Neural cell (in vitro differentiated cells): ENCODE measurements around the gene LHX4. TPM values are rescaled to one million over a fixed set of nuclear protein-coding genes. Genes with fewer than 3 reads are reported as not detected.

ENCODE experiments used
- H2AFZ ChIP-seq: fragments of 200-600, 300-800 bp; sonication (generic), shearing (Covaris generic); 2 replicates; pipeline ENCODE4 v1.6.0; 2014; ENCODE audit warnings: low read depth, mild to moderate bottlenecking, antibody characterized with exemption, low read length, moderate library complexity
- H3F3A ChIP-seq: fragments of 200-600 bp; shearing (Covaris generic); 2 replicates; pipeline ENCODE4 v1.6.1; 2016; ENCODE audit warnings: mild to moderate bottlenecking, moderate library complexity, mixed read lengths, antibody characterized with exemption, low read length; ENCODE audit not compliant: insufficient read depth, poor library complexity, severe bottlenecking
- H3K27ac ChIP-seq: fragments of 200-600, 300-800 bp; sonication (generic), shearing (Covaris generic); 2 replicates; pipeline ENCODE4 v1.5.1; 2014; ENCODE audit warnings: mild to moderate bottlenecking, low read length, moderate library complexity
- H3K27me3 ChIP-seq: fragments of 300-800, 200-600 bp; sonication (generic), shearing (Covaris generic); 2 replicates; pipeline ENCODE4 v1.6.0; 2014; ENCODE audit warnings: mild to moderate bottlenecking, low read depth, low read length, moderate library complexity; ENCODE audit not compliant: insufficient read depth
- H3K36me3 ChIP-seq: fragments of 300-800, 200-600 bp; sonication (generic), shearing (Covaris generic); 2 replicates; pipeline ENCODE4 v1.5.1; 2014; ENCODE audit warnings: mild to moderate bottlenecking, antibody characterized with exemption, low read length, moderate library complexity; ENCODE audit not compliant: insufficient read depth
- H3K4me2 ChIP-seq: fragments of 300-800, 200-600 bp; sonication (generic), shearing (Covaris generic); 2 replicates; pipeline ENCODE4 v1.6.0; 2014; ENCODE audit warnings: mild to moderate bottlenecking, low read length
- H3K4me3 ChIP-seq: fragments of 300-800, 200-600 bp; sonication (generic), shearing (Covaris generic); 2 replicates; pipeline ENCODE4 v1.5.1; 2014; ENCODE audit warnings: mild to moderate bottlenecking, low read length, moderate library complexity
- H3K79me2 ChIP-seq: fragments of 200-600 bp; shearing (Covaris generic); replicated peaks from 2 replicates; pipeline ENCODE4 v1.6.0; 2014; ENCODE audit warnings: mild to moderate bottlenecking, low read length, moderate library complexity; ENCODE audit not compliant: insufficient read depth
- H3K9ac ChIP-seq: fragments of 300-800, 200-600 bp; sonication (generic), shearing (Covaris generic); 2 replicates; pipeline ENCODE4 v1.6.1; 2016; ENCODE audit warnings: mild to moderate bottlenecking, low read length, mixed read lengths
- H3K9me2 ChIP-seq: fragments of 200-600 bp; shearing (Covaris generic); 2 replicates; pipeline ENCODE4 v1.6.1; 2016; ENCODE audit warnings: mild to moderate bottlenecking, low read length, mixed read lengths; ENCODE audit not compliant: insufficient read depth
- H3K9me3 ChIP-seq: fragments of 200-600, 300-800 bp; sonication (generic), shearing (Covaris generic); 2 replicates; pipeline ENCODE4 v1.6.1; 2016; ENCODE audit warnings: mild to moderate bottlenecking, mixed run types, low read length, moderate library complexity, mixed read lengths
- H4K20me1 ChIP-seq: fragments of 200-600 bp; shearing (Covaris generic); 2 replicates; pipeline ENCODE4 v1.6.1; 2016; ENCODE audit warnings: mild to moderate bottlenecking, mixed run types; ENCODE audit not compliant: insufficient read depth
- EP300 ChIP-seq: fragments of 450-650 bp; conservative IDR thresholded peaks from 2 replicates; pipeline ENCODE4 v1.6.1; 2014; ENCODE audit warnings: antibody characterized with exemption, mild to moderate bottlenecking, moderate library complexity; ENCODE audit not compliant: poor library complexity, severe bottlenecking
- EZH2 ChIP-seq: fragments of 200-600, 300-800 bp; shearing (Covaris generic), sonication (generic); IDR thresholded peaks from 2 replicates; pipeline ENCODE4 v1.6.1; 2014; ENCODE audit warnings: antibody characterized with exemption, low read length, borderline replicate concordance, mild to moderate bottlenecking; ENCODE audit not compliant: insufficient read depth, poor library complexity, severe bottlenecking
- MXI1 ChIP-seq: fragments of 450-650 bp; conservative IDR thresholded peaks from 2 replicates; pipeline ENCODE4 v1.6.1; 2014; ENCODE audit warnings: antibody characterized with exemption, mild to moderate bottlenecking; ENCODE audit not compliant: poor library complexity, severe bottlenecking
- POLR2AphosphoS5 ChIP-seq: IDR thresholded peaks from 2 replicates; pipeline ENCODE4 v1.6.1; 2012
- RAD21 ChIP-seq: fragments of 450-650 bp; conservative IDR thresholded peaks from 2 replicates; pipeline ENCODE4 v1.6.1; 2014; ENCODE audit warnings: antibody characterized with exemption, mild to moderate bottlenecking, moderate library complexity
- SMC3 ChIP-seq: fragments of 450-650 bp; conservative IDR thresholded peaks from 2 replicates; pipeline ENCODE4 v1.6.1; 2014; ENCODE audit warnings: antibody characterized with exemption, mild to moderate bottlenecking, moderate library complexity; ENCODE audit not compliant: poor library complexity
- TAF1 ChIP-seq: IDR thresholded peaks from 2 replicates; pipeline ENCODE4 v1.6.1; 2012; ENCODE audit warnings: low read depth
- polyA plus RNA-seq: library from polyadenylated mRNA; depleted of rRNA; stranded (reverse); fragments of >200 nt; gene quantifications from 2 replicates; pipeline ENCODE4 v1.2.3, GENCODE V29; 2014
- TF ChIP-seq, protein P1 (sequence below): IDR thresholded peaks from 2 replicates; pipeline ENCODE4 v1.6.1; 2012; ENCODE audit warnings: borderline replicate concordance
- TF ChIP-seq, protein P2 (sequence below): fragments of 450-650 bp; IDR thresholded peaks from 2 replicates; pipeline ENCODE4 v1.5.1; 2014; ENCODE audit warnings: antibody characterized with exemption, mild to moderate bottlenecking, moderate library complexity; ENCODE audit not compliant: poor library complexity, severe bottlenecking

Gene LHX4
- polyA plus RNA-seq, 1 donor from 2014 or later = not detected

DNA sequence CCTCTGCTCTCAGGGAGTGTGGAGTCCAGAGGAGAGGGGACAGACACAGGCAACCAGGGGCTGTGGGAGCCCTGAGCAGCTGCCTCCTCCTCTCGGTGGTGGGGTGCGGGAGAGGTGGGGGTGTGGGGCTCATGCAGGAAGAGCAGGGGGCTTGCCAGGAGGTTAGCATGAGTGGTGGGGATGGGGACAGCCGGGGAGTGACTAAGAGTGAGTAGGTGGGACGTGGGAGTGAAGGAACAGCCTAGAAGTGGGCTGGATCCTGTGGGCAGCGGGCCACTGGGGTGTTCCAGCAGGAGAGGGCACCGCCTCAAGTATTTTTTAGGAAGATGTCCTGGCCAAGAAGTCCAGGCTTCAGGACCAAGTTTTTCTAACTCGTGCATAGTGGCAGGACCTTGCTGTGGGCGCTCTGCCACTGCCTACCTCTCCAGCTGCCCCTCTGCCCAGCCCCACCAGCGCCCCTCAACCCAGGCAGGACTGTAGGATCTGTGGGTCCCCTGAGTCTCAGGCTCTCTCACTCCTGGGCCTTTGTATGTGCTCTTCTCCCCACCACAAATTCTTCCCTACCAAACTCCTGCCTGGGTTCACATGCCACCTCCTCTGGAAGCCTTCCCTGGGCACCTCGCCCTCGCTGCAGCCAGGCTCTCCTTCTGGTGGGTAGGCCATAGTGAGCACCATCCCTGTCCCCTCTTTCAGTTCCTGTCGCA, 18.8 kb upstream of the LHX4 start:
- no peak overlapping the region for H3K4me2 ChIP-seq
- H3K27ac ChIP-seq = no peak overlapping the region
- no peaks in the 10 kb centered on the region for H4K20me1 ChIP-seq
- H3F3A ChIP-seq = no peaks in the 10 kb centered on the region
- H3K4me3 ChIP-seq = no peak overlapping the region
- H3K27me3 ChIP-seq = no peaks in the 10 kb centered on the region
- H3K79me2 ChIP-seq = no peaks in the 10 kb centered on the region
- TF ChIP-seq RAD21 = no peak
- TF ChIP-seq, protein P1, sequence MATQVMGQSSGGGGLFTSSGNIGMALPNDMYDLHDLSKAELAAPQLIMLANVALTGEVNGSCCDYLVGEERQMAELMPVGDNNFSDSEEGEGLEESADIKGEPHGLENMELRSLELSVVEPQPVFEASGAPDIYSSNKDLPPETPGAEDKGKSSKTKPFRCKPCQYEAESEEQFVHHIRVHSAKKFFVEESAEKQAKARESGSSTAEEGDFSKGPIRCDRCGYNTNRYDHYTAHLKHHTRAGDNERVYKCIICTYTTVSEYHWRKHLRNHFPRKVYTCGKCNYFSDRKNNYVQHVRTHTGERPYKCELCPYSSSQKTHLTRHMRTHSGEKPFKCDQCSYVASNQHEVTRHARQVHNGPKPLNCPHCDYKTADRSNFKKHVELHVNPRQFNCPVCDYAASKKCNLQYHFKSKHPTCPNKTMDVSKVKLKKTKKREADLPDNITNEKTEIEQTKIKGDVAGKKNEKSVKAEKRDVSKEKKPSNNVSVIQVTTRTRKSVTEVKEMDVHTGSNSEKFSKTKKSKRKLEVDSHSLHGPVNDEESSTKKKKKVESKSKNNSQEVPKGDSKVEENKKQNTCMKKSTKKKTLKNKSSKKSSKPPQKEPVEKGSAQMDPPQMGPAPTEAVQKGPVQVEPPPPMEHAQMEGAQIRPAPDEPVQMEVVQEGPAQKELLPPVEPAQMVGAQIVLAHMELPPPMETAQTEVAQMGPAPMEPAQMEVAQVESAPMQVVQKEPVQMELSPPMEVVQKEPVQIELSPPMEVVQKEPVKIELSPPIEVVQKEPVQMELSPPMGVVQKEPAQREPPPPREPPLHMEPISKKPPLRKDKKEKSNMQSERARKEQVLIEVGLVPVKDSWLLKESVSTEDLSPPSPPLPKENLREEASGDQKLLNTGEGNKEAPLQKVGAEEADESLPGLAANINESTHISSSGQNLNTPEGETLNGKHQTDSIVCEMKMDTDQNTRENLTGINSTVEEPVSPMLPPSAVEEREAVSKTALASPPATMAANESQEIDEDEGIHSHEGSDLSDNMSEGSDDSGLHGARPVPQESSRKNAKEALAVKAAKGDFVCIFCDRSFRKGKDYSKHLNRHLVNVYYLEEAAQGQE = no peak
- no peak for TF ChIP-seq MXI1
- TF ChIP-seq EP300 = no peak
- TF ChIP-seq, protein P2, sequence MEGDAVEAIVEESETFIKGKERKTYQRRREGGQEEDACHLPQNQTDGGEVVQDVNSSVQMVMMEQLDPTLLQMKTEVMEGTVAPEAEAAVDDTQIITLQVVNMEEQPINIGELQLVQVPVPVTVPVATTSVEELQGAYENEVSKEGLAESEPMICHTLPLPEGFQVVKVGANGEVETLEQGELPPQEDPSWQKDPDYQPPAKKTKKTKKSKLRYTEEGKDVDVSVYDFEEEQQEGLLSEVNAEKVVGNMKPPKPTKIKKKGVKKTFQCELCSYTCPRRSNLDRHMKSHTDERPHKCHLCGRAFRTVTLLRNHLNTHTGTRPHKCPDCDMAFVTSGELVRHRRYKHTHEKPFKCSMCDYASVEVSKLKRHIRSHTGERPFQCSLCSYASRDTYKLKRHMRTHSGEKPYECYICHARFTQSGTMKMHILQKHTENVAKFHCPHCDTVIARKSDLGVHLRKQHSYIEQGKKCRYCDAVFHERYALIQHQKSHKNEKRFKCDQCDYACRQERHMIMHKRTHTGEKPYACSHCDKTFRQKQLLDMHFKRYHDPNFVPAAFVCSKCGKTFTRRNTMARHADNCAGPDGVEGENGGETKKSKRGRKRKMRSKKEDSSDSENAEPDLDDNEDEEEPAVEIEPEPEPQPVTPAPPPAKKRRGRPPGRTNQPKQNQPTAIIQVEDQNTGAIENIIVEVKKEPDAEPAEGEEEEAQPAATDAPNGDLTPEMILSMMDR = no peak
- TF ChIP-seq TAF1 = no peak
- TF ChIP-seq POLR2AphosphoS5 = no peak
- TF ChIP-seq EZH2 = no peak
- no peak for TF ChIP-seq SMC3
- H3K36me3 ChIP-seq = no peaks in the 10 kb centered on the region
- H2AFZ ChIP-seq = no peak overlapping the region
- no peaks in the 10 kb centered on the region for H3K9me3 ChIP-seq
- no peak overlapping the region for H3K9ac ChIP-seq
- no peaks in the 10 kb centered on the region for H3K9me2 ChIP-seq

DNA sequence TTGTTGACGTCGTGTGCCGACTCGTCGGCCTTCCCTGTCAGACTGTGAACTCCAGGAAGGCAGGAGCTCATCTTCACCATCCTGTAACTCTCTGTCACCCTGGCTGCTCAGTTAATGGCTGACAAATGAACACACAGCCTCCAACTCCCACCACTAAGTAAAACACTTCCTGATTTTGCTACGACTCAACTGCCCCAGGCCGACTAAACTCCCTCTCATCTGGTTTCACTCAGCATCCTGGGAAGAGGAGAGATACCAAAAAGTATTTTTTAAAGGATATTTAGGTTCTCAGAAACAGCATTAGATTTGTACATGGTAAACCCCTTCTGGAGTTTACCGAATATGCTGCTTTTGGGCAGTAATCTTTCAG, 18.2 kb upstream of the LHX4 start:
- H3K27ac ChIP-seq = no peak overlapping the region
- no peak overlapping the region for H3K9ac ChIP-seq
- no peak for TF ChIP-seq POLR2AphosphoS5
- TF ChIP-seq, protein P1 = no peak
- TF ChIP-seq TAF1 = no peak
- no peak for TF ChIP-seq EP300
- no peak for TF ChIP-seq RAD21
- TF ChIP-seq, protein P2 = no peak
- no peak for TF ChIP-seq EZH2
- no peak for TF ChIP-seq SMC3
- no peak for TF ChIP-seq MXI1
- no peak overlapping the region for H3K4me2 ChIP-seq
- no peaks in the 10 kb centered on the region for H4K20me1 ChIP-seq
- H3K4me3 ChIP-seq = no peak overlapping the region
- no peaks in the 10 kb centered on the region for H3F3A ChIP-seq
- H3K79me2 ChIP-seq = no peaks in the 10 kb centered on the region
- H3K9me2 ChIP-seq = no peaks in the 10 kb centered on the region
- H2AFZ ChIP-seq = no peak overlapping the region
- no peaks in the 10 kb centered on the region for H3K36me3 ChIP-seq
- no peaks in the 10 kb centered on the region for H3K27me3 ChIP-seq
- H3K9me3 ChIP-seq = no peaks in the 10 kb centered on the region
